Measurements from ENCODE around the gene LRRK2.

GRCh38 chr12:40194846-40195245, 30.0 kb upstream of the LRRK2 start:
- no peak for TF ChIP-seq POLR2A (IDR thresholded peaks at IDR 0.05; ENCODE audit: low read depth, low read length)
- TF ChIP-seq POLR2AphosphoS5 (IDR thresholded peaks at IDR 0.05; ENCODE audit: low read depth, low read length): no peak
- no peak for TF ChIP-seq TAF1 (IDR thresholded peaks at IDR 0.05; ENCODE audit: low read depth, low read length)

Data from GM12891 (cell line).